Right lung (tissue), 5 donors: ENCODE results near the gene ZSWIM1. TPM values are rescaled to one million over a fixed set of nuclear protein-coding genes. Genes with fewer than 3 reads are reported as not detected.
A peak's percentile ranks its signal among the peaks of the same experiment; 100 is the strongest.
"Not testable (repeated sequence)": the region's sequence is repeated elsewhere in the genome, so short reads cannot be mapped to it uniquely, and the experiment has no call there.

ENCODE experiments used
- DNase-seq, 2 donors: peaks; one replicate each; pipeline ENCODE4 v3.0.0-alpha.2; 2013
- polyA plus RNA-seq, 5 donors: library from polyadenylated mRNA; unstranded; fragments of 120-200 nt; gene quantifications; one replicate each; pipeline versions ENCODE4 v1.2.1 to v1.2.3, GENCODE V29; 2013; ENCODE audit warnings: inconsistent platforms in 1 of 5, low replicate concordance in 1 of 5; ENCODE audit not compliant: insufficient read length in 5 of 5, insufficient read depth in 1 of 5

ZSWIM1 gene
- polyA plus RNA-seq, 5 donors: 12.0 to 15.5 (median 14.3) TPM

DNA sequence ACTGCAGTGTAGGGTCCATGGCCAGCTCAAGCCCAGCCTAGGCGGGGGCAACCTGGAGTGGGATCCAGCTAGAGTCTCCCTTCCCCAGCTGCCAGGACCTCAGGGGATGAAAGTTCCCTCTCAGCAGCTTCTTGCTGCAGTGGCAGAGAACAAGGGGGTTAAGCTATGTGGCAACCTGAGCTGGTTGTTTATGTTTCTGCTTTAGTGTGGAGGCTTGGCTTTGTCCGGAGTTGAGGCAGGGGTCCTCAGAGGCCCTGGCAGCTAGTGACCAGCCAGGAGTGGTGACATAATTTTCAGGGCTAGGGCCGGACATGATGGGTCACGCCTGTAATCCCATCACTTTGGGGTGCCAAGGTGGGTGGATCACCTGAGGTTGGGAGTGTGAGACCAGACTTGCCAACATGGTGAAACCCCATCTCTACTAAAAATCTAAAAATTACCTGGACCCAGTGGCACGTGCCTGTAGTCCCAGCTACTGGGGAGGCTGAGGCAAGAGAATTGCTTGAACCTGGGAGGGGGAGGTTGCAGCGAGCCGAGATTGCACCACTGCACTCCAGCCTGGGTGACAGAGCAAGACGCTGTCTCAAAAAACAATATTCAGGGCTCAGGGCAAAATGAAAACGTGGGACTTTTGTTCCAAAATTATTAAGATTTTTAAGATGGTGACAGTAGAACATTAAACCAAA, 44.9 kb downstream of the ZSWIM1 start:
- DNase-seq: no peak

DNA sequence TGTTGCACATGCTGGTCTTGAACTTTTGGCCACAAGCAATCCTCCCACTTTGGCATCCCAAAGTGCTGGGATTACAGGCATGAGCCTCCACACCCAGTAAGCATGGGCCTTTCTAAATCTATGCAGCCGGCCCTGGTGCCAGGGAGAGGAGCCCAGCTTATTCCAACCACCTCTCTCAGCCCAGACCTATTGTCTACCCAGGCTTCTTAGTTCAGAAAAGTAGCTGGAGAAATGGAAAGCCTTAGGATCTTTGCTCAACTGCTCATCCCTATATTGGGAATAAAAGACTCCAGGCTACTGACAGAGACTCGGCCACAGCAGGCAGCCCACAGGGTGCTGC, 45.7 kb downstream of the ZSWIM1 start:
- no peak for DNase-seq

DNA sequence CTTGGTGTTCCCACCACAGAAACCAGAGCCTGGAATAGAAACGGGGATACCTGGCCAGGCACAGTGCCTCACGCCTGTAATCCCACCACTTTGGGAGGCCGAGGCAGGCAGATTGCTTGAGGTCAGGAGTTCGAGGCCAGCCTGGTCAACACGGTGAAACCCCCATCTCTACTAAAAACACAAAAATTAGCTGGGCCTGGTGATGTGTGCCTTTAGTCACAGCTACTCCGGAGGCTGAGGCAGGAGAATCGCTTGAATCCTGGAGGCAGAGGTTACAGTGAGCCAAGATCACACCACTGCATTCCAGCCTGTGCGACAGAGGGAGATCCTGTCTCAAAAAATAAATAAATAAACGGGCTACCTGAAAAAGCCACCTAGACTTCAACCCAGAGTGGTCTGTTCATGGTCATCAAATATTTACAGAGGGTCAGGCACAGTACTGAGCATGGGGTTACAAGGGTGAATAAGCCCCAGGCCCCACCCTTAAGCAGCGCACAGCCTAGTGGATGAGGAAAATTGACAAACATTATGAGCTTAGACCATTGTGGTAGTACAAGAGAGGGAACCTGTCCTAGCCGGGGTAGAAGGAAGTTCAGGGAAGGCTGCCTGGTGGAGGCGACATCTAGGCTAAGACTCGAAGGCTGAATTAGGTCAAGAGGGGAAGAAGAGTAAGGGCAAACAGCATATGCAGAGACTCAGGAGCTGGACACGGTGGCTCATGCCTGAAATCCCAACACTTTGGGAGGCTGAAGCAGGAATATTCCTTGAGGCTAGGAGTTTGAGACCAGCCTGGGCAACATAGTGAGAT, 46.2 kb downstream of the ZSWIM1 start:
- DNase-seq: no peak

DNA sequence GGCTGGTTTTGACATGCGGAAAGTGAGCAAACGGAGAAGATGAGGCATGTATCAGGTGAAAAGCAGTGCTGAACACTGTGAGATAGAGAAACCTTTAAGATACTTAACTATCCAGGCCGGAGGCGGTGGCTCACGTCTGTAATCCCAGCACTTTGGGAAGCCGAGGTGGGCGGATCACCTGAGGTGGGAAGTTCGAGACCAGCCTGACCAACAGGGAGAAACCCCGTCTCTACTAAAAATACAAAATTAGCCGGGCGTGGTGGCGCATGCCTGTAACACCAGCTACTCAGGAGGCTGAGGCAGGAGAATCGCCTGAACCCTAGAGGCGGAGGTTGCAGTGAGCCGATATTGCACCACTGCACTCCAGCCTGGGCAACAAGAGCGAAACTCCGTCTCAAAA, 50.7 kb downstream of the ZSWIM1 start:
- DNase-seq: not testable (repeated sequence)

DNA sequence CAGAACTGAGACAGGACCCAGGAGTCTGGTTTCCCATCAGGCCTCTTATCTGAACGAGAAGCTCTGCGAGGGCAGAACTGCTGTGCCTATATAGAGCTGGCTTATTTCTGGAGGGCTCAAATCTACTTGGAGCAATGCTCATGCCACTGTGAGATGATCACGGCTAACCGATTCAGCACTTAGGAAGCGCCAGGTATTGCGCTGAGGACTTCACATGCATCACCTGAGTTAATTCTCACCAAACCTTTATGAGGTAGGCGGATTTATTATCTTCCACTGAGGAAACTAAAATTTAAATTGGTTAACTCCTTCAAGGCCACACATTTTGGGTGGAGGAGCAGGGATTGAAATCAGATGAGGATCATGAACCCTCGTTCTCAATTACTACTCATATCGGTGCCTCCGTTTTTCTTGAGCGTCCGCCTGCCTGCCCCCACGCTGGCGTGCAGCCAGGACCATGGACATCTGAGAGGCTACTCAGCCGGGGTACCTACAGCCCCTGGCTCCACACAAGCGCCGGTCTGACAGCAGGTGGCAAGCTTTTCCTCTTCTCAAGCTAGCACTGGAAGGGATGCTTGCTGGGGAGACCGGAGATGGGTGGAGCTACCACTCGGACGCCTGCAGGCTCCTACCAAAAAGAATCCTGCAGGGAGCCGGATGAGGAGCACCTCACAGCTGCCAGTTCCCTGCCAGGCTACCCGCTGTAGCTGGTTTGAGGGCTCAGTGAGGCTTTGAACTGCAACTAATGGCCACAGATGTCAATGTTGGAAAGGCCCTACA, 52.4 kb downstream of the ZSWIM1 start:
- peak; percentile 44 to 52 for DNase-seq

DNA sequence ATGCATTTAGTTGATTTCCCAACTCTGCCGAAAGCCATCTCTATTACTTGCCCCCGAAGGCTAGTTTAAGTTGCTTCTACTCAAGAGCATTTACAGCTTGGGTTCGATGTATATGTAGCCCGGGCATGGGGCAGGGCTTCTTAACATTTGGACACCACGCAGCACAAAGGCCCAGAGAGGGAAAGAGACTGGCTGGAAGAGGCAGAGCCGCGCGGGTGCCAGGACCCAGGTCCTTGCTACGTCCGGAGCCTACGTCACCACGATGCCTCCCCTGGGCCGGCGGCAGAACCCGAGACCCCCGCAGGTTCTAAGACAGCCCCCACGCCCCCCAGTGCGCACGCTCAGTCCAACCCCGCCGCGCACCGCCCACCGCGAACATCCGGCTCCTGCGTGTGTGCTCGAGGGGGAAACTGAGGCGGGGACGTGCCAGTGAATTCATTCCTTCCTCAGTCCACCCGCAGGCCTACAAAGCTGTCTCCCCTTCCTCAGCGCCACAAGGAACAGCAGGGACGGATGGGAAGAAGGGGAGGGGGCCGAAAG, 53.1 kb downstream of the ZSWIM1 start:
- no peak for DNase-seq

Other genes starting within 250 kb of the ZSWIM1 start
- not detected for gene WFDC9, start 249.9 kb upstream of the ZSWIM1 start, polyA plus RNA-seq
- not detected for gene WFDC11, start 211.0 kb upstream of the ZSWIM1 start, polyA plus RNA-seq
- gene WFDC13, start 179.2 kb upstream of the ZSWIM1 start, polyA plus RNA-seq: not detected
- gene WFDC10B, start 176.2 kb upstream of the ZSWIM1 start, polyA plus RNA-seq: not detected
- gene SPINT4, start 158.9 kb upstream of the ZSWIM1 start, polyA plus RNA-seq: not detected
- 1 to 10 TPM in 2 of 5 donors, under 1 TPM in 3; 0.20 to 1.3 (median 0.71) TPM for gene WFDC3, start 89.3 kb upstream of the ZSWIM1 start, polyA plus RNA-seq
- 10 to 100 TPM; 26.4 to 36.0 (median 28.9) TPM for gene DNTTIP1, start 89.3 kb upstream of the ZSWIM1 start, polyA plus RNA-seq
- 100 to 1,000 TPM in 1 of 5 donors, 10 to 100 TPM in 4; 43.4 to 104 (median 68.6) TPM for gene UBE2C, start 68.6 kb upstream of the ZSWIM1 start, polyA plus RNA-seq
- 100 to 1,000 TPM in 1 of 5 donors, 1 to 10 TPM in 2, under 1 TPM in 2; 0.29 to 321 (median 3.0) TPM for gene TNNC2, start 53.9 kb upstream of the ZSWIM1 start, polyA plus RNA-seq
- 10 to 100 TPM; 13.0 to 22.5 (median 17.7) TPM for gene SNX21, start 47.4 kb upstream of the ZSWIM1 start, polyA plus RNA-seq
- gene ACOT8, start 23.8 kb upstream of the ZSWIM1 start, polyA plus RNA-seq: 10 to 100 TPM; 19.2 to 28.4 (median 22.0) TPM
- 1 to 10 TPM; 5.0 to 5.9 (median 5.4) TPM for gene ZSWIM3, start 23.6 kb upstream of the ZSWIM1 start, polyA plus RNA-seq
- 1 to 10 TPM; 1.3 to 3.6 (median 3.4) TPM for gene SPATA25, start 6.4 kb downstream of the ZSWIM1 start, polyA plus RNA-seq
- 1 to 10 TPM; 3.4 to 5.2 (median 4.2) TPM for gene NEURL2, start 10.0 kb downstream of the ZSWIM1 start, polyA plus RNA-seq
- 10 to 100 TPM; 69.0 to 75.0 (median 72.0) TPM for gene CTSA, start 10.1 kb downstream of the ZSWIM1 start, polyA plus RNA-seq
- gene PLTP, start 30.9 kb downstream of the ZSWIM1 start, polyA plus RNA-seq: 10 to 100 TPM; 36.4 to 72.4 (median 44.1) TPM
- 10 to 100 TPM; 35.5 to 51.2 (median 44.2) TPM for gene PCIF1, start 53.5 kb downstream of the ZSWIM1 start, polyA plus RNA-seq
- 10 to 100 TPM; 15.0 to 21.3 (median 16.9) TPM for gene ZNF335, start 91.0 kb downstream of the ZSWIM1 start, polyA plus RNA-seq
- under 1 TPM; 0.38 to 0.53 (median 0.46) TPM for gene MMP9, start 127.7 kb downstream of the ZSWIM1 start, polyA plus RNA-seq
- gene SLC12A5, start 148.0 kb downstream of the ZSWIM1 start, polyA plus RNA-seq: 1 to 10 TPM; 1.1 to 2.3 (median 1.7) TPM
- 10 to 100 TPM; 45.0 to 58.9 (median 49.9) TPM for gene NCOA5, start 208.7 kb downstream of the ZSWIM1 start, polyA plus RNA-seq
- 10 to 100 TPM; 13.7 to 19.4 (median 17.1) TPM for gene CD40, start 237.1 kb downstream of the ZSWIM1 start, polyA plus RNA-seq